SIG-M5 (cell line): ENCODE data around the gene RLF.
"Not testable (repeated sequence)": the region's sequence is repeated elsewhere in the genome, so short reads cannot be mapped to it uniquely, and the experiment has no call there.

Experiments used
- DNase-seq: peaks from one replicate; lab custom pipeline; 2025; lab: John Stamatoyannopoulos, UW

RLF gene

GRCh38 chr1:40162753-40163441 is 1.7 kb downstream of the RLF start:
- DNase-seq: no peak

GRCh38 chr1:40167317-40167716 is 6.1 kb downstream of the RLF start:
- no peak for DNase-seq

DNA sequence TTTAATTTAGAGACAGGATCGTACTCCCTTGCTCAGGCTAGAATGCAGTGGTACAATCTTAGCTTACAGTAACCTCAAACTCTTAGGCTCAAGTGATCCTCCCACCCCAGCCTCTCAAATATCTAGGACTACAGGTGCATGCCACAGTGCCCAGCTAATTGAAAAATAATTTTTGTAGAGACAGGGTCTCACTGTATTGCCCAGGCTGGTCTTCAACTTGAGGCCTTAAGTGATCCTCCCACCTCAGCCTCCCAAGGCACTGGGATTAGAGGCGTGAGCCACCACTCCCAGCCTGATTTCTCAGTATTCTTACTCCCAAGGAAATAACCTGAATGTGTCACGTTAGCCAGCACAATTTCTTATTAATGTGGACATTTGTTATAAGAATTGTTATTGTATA is 9.8 kb downstream of the RLF start:
- DNase-seq: no peak

GRCh38 chr1:40174788-40175187 is 13.6 kb downstream of the RLF start:
- DNase-seq: no peak

- DNase-seq: not testable (repeated sequence)
These were observed 15.8 kb downstream of the RLF start for GRCh38 chr1:40176989-40177388.

DNA sequence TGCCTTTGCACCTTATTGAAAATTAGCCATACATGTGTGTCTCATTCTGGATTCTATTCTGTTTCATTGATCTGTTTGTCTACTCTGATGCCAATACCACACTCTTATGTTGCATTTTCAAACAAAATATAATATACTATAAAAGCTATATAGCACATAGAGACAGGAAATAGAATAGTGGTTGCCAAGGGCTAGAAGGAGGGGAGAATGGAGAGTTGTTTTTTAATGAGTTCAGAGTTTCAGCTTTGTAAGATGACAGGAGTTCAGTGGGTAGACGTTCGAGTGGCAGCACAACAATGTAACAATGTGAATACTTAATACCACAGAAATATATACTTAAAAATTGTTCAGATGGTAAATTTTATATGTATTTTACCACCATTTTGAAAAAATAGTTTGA is 17.0 kb downstream of the RLF start:
- DNase-seq: no peak

- no peak for DNase-seq
These were observed 18.4 kb downstream of the RLF start for GRCh38 chr1:40179496-40180089.

DNA sequence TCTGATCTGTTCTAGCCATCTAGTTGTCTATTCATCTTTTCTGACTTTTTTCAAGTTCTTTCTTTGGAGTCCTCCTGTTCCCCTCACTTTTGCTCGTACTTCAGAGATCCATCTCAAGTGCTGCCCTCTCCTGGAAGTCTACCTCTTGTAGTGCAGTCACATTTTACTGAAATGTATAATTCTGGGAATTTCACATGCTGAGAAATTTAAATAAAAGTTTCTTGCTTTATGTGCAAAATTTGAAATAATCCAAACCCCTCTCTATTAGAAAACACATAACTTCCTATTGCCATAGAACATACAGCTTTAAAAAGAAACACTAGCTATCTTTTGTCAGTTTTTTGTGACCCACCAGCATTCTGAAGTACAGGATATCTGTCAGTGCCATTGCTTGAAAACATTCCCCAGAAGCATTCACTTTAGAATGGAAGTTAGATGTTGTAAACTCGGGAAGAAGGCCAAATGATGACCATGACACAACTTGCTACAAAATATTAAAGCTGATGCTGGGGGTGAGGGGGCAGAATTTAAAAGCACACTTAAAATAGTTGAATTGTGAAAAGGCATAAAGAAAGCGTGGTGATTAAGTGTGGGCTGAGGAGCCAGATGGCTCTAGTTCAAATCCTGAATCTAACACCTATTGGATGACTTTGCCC is 22.0 kb downstream of the RLF start:
- DNase-seq: no peak

GRCh38 chr1:40184193-40184592 is 23.0 kb downstream of the RLF start:
- no peak for DNase-seq

DNA sequence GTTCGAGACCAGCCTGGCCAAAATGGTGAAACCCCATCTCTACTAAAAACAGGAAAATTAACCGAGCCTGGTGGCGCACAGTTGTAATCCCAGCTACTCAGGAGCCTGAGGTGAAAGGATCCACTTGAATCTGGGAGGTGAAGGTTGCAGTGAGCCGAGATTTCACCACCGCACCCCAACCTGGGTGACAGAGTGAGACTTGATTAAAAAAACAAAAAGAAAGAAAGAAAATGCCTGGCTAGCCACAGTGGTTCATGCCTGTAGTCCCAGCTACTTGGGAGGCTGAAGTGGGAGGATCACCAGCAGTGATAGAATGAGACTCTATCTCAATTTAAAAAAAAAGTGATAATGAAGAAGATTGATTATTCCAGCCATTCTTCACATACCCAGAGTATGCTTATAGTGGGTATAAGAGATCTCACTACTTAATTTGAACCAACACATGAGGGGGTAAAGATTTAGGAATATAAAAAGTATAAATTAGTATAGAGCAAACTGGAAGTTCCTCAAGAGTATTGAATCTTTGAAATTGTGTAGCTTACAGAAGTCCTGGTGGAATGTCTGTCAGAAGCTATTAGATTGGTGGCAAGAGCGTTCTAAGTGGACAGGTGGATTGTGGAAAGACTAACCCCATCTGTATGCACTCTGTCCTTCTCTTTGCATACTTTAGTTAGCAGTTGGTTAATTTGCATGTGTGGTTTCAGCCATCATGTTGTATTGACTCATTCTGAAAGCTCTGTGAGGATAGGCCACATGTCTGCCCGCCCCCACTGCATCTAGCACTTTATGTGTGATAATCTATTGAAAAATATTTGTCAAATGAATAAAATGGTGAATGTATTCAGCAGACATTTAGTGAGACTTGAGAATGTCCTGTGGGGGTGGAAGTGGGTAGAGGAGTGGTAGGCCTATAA is 25.0 kb downstream of the RLF start:
- DNase-seq: no peak

- DNase-seq: no peak
These were observed 26.2 kb downstream of the RLF start for GRCh38 chr1:40187399-40187798.

DNA sequence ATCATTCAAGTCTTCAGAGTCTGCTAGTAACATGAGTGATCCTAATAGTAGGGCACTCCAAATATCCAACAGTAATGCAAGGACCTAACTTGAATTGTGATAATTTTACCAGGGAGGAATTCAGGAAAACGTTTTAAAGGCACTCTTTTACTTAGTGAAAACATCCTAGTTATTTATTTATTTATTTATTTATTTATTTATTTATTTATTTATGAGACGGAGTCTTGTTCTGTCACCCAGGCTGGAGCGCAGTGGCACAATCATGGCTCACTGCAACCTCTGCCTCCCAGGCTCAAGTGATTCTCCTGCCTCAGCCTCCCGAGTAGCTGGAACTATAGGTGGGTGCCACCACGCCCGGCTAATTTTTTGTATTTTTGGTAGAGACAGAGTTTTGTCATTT is 33.5 kb downstream of the RLF start:
- not testable (repeated sequence) for DNase-seq

DNA sequence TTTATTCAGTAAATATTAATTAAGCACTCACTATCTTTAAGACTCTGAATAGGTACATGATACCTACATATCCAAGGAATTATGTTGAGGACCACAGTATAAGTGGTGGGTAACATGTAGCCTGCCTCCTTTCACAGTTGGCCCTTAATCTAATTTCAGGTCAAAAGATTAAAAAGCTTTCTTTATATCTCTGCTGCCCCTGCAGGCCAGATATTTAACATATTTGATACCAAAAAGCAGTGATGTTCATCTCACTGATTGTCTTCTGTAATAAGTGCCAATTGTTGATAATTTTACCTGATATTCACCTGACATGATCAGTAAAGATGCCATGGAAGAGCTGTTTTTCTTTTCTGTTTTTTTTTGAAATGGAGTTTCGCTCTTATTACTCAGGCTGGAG is 36.5 kb downstream of the RLF start:
- DNase-seq: no peak

DNA sequence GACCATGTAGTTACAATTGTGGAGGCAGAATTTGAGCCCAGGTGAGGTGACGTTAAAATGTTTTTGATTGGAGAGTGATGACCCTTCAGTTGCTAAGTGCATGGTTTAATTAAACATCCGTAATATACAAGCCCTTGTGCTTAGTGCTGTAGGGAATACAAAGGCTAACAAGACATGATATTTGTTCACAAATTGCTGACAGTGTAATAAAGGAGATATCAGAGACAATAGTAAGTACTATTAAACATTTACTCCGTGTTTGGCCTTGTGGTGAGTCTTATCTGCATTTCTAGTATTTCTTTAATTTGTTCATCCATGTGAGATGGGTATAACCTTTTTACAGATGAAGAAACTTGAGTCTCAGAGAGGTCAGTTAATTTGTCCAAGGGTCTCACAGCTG is 37.9 kb downstream of the RLF start:
- no peak for DNase-seq

GRCh38 chr1:40204856-40205255 is 43.7 kb downstream of the RLF start:
- no peak for DNase-seq

GRCh38 chr1:40210511-40211204 is 49.5 kb downstream of the RLF start:
- no peak for DNase-seq

- no peak for DNase-seq
These were observed 57.1 kb downstream of the RLF start for GRCh38 chr1:40218333-40218732.

- DNase-seq: not testable (repeated sequence)
These were observed 60.3 kb downstream of the RLF start for GRCh38 chr1:40221471-40221905.

DNA sequence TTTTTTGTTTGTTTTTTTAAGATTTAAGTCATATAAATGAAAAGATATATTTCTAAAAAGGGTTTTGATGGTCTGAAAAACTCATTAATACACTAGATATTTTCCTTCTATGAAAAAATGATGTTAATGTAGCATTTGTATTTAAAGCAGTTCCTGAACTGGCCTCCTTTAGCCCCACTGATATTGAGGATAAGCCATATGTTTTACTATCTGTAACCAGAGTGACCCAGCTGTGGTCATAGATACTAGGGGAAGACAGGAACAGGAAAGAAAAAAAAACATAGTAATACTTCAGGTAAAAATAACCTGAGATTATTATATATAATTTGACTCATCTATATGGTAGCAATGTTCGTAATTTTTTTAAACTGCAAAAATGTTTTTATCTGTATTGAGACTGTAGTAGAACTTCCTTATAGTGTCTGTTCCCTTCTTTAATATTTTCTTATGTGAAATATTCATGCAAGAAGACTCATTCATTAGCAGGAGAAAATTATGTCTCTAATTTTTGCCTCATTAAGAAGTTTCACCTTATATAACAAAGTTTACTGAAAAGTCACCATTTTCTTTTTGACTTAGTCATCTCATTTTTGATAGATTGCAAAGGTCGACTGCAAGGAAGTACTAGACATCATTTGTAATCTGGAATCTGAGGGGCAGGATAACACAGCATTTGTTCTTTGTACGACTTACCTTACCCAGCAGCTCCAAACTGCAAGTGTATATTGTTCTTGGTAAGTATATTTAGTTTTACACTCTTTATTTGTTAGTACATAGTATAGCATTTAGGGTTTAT is 61.0 kb downstream of the RLF start:
- DNase-seq: no peak

DNA sequence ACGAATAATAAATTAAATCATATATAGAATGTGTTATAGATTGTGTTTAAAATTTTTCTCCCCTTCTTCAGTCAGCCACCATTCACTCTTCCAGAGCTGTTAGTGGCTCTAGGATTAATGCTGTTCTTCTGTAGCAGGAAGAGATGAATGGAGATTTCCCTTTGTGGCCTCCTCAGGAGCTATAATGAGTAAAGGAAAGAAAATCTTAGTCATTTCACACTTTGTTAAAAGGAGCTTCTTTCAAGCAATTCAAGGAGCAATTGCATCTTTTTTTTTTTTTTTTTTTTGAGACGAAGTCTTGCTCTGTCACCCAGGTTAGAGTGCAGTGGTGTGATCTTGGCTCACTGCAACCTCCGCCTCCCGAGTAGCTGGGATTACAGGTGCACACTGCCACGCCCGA is 62.9 kb downstream of the RLF start:
- DNase-seq: no peak

- DNase-seq: no peak
These were observed 65.0 kb downstream of the RLF start for GRCh38 chr1:40226192-40226591.
